Mammary epithelial cell (primary cell): ENCODE measurements around the gene DCAKD.

Experiments
- EZH2 ChIP-seq: IDR thresholded peaks from 2 replicates; pipeline ENCODE4 v1.6.1; 2012; ENCODE audit warnings: low read length, inconsistent platforms, borderline replicate concordance
- TF ChIP-seq, protein P1 (sequence below), 2 donors: IDR thresholded peaks in 1 of 2; conservative IDR thresholded peaks in 1 of 2; 2 replicates each; pipeline ENCODE4 v1.5.1; 2011 to 2012; ENCODE audit warnings: inconsistent platforms in 2 of 2, low read length in 2 of 2, mild to moderate bottlenecking in 2 of 2, control low read depth in 1 of 2, low read depth in 1 of 2; ENCODE audit not compliant: insufficient read depth in 1 of 2; ENCODE audit errors: extremely low read depth in 1 of 2

GRCh38 chr17:44999433-44999832, 52.0 kb downstream of the DCAKD start:
- TF ChIP-seq, protein P1, sequence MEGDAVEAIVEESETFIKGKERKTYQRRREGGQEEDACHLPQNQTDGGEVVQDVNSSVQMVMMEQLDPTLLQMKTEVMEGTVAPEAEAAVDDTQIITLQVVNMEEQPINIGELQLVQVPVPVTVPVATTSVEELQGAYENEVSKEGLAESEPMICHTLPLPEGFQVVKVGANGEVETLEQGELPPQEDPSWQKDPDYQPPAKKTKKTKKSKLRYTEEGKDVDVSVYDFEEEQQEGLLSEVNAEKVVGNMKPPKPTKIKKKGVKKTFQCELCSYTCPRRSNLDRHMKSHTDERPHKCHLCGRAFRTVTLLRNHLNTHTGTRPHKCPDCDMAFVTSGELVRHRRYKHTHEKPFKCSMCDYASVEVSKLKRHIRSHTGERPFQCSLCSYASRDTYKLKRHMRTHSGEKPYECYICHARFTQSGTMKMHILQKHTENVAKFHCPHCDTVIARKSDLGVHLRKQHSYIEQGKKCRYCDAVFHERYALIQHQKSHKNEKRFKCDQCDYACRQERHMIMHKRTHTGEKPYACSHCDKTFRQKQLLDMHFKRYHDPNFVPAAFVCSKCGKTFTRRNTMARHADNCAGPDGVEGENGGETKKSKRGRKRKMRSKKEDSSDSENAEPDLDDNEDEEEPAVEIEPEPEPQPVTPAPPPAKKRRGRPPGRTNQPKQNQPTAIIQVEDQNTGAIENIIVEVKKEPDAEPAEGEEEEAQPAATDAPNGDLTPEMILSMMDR (conservative IDR thresholded peaks at IDR 0.05 in 1 of 2, IDR thresholded peaks at IDR 0.05 in 1 of 2; ENCODE audit: extremely low read depth in 1 of 2, insufficient read depth in 1 of 2, low read depth in 1 of 2, low read length in 2 of 2), result no peak
- no peak for TF ChIP-seq EZH2
